ENCODE measurements around the gene CES1.
"Not testable (repeated sequence)": the region's sequence is repeated elsewhere in the genome, so short reads cannot be mapped to it uniquely, and the experiment has no call there.

Gene CES1

GRCh38 chr16:55832773-55833691, at the start of gene CES1:
Gene CES1 (minus strand): TSS chr16:55833096. CDS start chr16:55833055, 41 bp downstream.
- DNase-seq = no peak

GRCh38 chr16:55876854-55877253, 44.0 kb upstream of the CES1 start:
- no peak for DNase-seq

GRCh38 chr16:55875273-55875672, 42.4 kb upstream of the CES1 start, which contains the start of gene CES5A:
Gene CES5A (minus strand): TSS chr16:55875373. CDS start chr16:55875221, 152 bp downstream.
- DNase-seq = no peak

GRCh38 chr16:55873122-55873521, 40.2 kb upstream of the CES1 start:
- no peak for DNase-seq

GRCh38 chr16:55872130-55872529, 39.2 kb upstream of the CES1 start:
- no peak for DNase-seq

- DNase-seq = no peak
Observed at GRCh38 chr16:55871411-55872038, 38.6 kb upstream of the CES1 start.

- DNase-seq = no peak
Observed at GRCh38 chr16:55868980-55869379, 36.1 kb upstream of the CES1 start.

GRCh38 chr16:55868137-55868536, 35.2 kb upstream of the CES1 start:
- DNase-seq = no peak

- no peak for DNase-seq
Observed at GRCh38 chr16:55861288-55861687, 28.4 kb upstream of the CES1 start.

- not testable (repeated sequence) for DNase-seq
Observed at GRCh38 chr16:55857650-55858049, 24.8 kb upstream of the CES1 start.

GRCh38 chr16:55856950-55857349, 24.1 kb upstream of the CES1 start:
- no peak for DNase-seq

GRCh38 chr16:55853114-55853513, 20.2 kb upstream of the CES1 start:
- DNase-seq = no peak

- DNase-seq = no peak
Observed at GRCh38 chr16:55849536-55849935, 16.6 kb upstream of the CES1 start.

- DNase-seq = no peak
Observed at GRCh38 chr16:55846598-55847346, 13.9 kb upstream of the CES1 start.

GRCh38 chr16:55843105-55843395, 10.2 kb upstream of the CES1 start:
- DNase-seq = no peak

GRCh38 chr16:55842369-55843104, 9.6 kb upstream of the CES1 start:
- DNase-seq = peak; percentile 3 to 5

- DNase-seq = no peak
Observed at GRCh38 chr16:55839115-55839514, 6.2 kb upstream of the CES1 start.

- no peak for DNase-seq
Observed at GRCh38 chr16:55836158-55836611, 3.3 kb upstream of the CES1 start.

- DNase-seq = no peak
Observed at GRCh38 chr16:55835581-55835980, 2.7 kb upstream of the CES1 start.

GRCh38 chr16:55835173-55835572, 2.3 kb upstream of the CES1 start:
- not testable (repeated sequence) for DNase-seq

- DNase-seq = no peak
Observed at GRCh38 chr16:55834049-55834448, 1.2 kb upstream of the CES1 start.

- no peak for DNase-seq
Observed at GRCh38 chr16:55832425-55832772, 497 bp downstream of the CES1 start.
